HG02678 (cell line): ENCODE data around the gene FAM3D.

Experiments used
- ATAC-seq: cut with Tn5 transposase; IDR thresholded peaks from one replicate; pipeline ENCODE4 v1.9.1; 2021; ENCODE audit warnings: mild to moderate bottlenecking, moderate library complexity; ENCODE audit not compliant: unreplicated experiment

FAM3D gene

DNA sequence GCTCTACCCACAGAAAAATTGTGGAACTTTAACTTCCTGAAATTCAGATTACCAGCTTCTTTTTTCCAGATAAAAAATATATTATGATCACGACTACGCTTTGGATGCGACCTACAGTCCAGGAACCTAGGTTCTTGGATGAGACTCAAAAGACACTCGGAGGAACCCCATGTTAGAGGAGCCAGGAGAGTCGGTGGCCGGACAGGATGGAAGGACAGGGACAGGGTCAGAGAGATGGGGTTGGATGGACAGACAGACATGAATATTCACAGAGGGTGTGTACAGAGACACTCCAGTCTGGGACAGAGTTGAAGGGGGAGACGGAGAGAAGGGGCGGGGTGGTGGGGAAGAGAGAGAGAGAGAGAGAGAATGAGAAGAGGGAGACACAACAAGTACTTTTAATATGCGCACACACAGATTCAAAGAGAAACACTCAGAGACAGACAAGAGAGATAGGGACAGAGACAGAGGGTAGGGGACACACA lies 9.5 kb downstream of the FAM3D start:
- ATAC-seq: no peak

DNA sequence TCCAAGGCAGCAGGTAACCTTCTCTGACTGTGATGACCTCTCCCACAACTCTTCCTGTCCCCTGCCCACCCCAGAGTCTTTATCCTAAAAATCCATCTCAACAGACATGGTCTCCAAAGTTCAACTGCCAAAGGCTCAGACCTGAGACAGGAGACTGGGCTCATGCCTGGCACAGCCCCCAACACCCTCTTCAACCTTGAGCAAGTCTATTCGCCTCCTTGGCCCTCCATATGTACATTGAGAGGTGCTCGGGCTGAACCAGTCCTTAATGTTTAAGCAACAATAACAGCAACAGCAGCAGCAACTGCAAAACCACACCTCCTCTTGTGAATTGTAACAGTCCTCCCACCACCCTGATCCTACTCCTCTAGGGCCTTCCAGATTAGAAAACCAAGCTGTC lies 9.9 kb downstream of the FAM3D start:
- no peak for ATAC-seq

DNA sequence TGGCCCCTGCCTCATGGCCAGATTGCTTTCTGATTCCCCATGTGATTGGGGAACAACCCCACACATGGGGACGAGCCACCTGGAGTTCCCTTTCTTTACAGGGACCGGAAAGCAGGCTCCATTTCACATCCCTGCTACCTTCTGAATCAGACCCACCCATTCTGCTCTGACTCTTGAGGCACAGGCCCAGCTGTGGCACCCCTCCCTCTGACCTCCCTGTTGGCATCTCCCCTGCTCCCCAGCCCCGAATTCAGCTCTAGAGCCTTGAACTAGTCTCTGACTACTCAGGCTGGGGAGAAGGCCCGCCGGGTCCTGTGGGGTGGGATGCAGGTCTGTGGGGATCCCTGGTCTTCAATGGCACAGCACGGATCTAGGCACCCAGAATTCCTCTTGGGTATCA lies 12.1 kb downstream of the FAM3D start:
- ATAC-seq: no peak

DNA sequence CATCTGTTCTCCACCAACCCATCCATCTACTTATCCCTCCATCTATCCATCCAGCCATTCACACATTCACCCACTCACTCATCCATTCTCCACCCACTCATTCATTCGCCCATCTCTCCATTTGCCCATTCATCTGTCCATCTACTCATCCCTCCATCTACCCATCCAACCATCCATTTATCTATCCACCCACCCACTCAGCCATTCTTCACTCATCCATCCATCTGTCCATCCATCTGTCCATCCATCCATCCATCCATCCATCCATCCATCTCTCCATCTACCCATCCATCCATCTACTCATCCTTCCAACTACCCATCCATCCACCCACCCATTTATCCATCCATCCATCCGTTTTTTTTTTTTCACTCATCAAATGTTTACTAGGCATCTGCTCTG lies 13.9 kb downstream of the FAM3D start:
- no peak for ATAC-seq

DNA sequence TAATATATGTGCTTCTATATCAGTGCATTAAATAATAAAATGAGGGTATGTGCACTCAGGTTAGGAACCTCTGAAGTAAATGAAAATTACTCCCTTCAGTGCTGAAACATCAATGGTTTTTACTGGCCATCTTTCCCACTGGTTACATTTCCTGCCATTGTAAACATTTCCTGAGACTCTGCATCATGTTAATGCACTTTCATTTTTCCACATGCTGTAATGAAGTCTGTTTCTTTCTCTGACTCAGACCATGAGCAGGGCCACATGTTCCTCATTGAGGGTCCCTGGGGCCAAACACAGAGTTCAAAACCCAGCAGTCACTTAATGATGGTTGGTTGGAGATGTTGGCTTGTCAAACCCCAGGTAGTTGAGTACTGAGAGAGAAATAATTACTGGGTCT lies 15.3 kb downstream of the FAM3D start:
- no peak for ATAC-seq

DNA sequence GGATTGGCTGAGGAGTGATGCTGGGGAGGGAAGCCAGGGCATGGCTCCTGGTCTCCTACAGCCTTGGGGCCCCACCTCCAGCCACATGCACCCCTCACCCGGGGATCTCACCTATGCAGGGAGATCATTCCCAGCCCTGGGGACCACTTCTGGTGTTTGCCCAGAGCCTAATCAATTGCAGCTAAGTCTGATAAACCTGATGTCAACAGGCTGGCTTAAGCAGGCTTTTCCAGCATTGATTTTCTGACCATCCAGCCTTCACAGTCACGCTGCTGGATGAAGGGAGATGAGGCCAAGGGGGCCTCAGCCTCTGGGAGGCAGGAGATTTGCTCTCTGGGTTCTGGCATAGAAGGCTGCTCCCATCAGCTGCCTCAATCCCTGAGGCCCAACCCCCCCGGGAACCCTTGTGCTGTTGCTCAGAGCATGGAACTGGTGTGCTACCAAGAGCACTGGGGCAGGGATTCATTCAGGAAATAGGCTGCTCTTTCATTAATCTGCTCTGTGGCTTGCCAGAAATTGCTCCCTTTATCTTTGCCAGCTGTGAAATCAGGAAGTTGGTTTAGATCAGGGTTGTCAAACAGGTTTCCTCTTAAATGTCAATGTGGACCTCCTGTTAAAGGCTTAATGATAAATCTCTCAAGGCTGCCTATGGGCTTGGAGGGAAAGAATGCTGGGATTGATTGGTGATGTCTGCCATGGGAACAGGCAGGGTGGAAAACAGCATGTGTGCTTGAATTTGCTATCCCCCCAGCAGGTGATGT lies 19.0 kb downstream of the FAM3D start:
- ATAC-seq: no peak

DNA sequence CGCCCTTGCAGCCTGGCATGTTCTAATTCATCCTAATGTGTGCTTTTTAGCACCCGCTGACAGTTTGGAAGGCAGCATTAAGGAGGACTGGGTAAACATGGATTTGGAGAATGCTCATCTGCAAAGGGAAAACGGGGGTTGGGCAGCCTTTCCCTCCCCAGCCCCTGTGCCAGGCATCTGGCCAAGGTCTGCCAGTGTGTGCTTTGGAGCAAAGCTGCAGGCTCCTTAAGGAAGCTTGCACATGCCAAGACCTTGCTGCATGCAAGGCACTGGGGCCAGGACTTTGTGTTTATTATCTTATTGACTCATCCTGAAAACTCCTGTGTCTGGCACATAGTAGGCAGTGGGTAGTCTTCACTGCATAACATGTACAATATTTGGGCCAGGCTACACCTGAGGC lies 20.1 kb downstream of the FAM3D start:
- no peak for ATAC-seq

DNA sequence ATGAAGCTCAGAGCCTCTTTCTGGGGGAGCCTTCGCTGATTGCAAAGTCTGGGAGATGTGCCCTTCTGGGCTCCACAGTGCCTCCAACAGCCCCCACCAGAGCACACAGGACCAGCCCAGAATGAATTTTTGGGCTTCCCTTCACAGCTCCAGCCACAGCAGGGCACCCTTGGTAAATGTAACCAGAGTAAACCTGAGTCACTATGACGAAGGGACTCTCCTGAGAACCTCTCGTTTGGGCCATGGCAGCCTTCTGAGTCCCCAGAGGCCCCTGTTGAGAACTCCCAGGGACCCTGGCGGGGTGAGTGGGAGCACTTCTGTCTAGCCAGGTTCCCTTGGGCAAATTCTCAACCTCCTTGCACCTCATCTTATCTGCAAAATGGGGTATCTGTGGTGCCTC lies 20.8 kb downstream of the FAM3D start:
- no peak for ATAC-seq

DNA sequence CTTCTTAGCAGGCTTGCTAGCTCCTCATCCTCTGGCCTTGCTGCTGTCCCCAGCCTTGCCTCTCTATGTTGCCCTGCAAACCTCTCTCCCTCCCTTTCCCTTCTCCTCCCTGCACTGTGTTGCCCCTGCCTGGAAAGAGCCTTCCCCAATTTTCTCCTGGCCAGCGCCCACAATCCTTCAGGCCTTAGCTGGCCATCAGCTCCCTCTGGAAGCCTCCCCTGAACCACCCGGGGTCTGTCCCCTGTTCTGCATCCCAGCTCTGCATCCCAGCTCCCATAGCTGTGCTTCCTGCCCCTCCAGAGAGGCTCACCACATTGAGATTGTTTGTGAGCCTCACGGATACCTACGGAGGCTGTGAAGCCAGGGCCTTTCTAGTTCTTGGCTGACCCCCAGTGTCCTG lies 23.7 kb downstream of the FAM3D start:
- ATAC-seq: no peak

DNA sequence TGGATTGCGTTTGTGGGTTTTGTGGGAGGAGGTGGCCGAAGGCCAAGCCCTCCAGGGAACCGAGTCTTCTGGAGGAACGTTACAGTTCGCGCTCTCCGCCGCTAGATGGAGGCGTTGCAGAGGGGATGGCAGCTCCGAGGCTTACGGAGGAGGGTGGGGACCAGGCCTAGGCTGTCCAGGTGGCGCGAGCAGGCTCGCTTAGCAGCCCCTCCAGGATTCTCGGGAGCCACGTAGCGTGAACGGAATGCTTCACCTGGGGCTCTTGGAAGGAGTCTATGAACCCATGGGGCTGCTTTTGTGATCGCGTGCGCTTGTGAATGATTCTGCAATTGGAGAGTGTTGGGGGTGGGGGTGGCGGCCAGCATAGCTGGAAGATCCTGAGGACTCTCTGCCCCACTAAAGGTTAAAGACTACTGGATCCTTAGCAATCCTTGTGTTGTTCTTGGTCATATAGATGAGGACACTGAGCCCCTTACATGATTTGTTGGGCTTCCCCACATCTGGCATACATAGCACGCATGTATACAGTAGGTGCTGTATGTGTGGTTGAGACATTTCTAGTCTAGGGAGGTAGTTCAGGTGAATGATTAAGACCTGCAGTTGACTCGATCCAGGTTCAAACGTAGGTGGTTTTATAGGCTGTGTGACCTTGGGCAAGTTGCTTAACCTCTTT lies 25.7 kb downstream of the FAM3D start:
- peak; percentile 89 for ATAC-seq

DNA sequence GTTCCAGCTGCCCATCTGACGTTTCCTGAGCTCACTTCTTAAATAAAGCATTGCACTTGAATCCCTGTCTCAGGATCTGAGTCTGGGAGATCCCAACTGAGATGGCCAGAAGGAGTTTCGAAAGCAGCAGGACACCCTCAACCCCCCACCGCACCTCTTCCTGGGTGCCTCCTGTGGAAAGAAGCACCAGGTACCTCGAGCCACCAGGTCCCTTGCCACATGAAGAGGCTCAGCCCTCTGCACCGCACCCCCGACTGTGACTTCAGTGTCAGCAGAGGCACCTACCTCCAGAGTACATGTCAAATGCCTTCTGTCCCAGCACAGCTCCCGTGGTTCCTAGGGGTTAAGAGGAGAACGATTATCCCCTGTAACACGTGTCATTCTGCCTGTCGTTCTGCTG lies 26.7 kb downstream of the FAM3D start:
- no peak for ATAC-seq

DNA sequence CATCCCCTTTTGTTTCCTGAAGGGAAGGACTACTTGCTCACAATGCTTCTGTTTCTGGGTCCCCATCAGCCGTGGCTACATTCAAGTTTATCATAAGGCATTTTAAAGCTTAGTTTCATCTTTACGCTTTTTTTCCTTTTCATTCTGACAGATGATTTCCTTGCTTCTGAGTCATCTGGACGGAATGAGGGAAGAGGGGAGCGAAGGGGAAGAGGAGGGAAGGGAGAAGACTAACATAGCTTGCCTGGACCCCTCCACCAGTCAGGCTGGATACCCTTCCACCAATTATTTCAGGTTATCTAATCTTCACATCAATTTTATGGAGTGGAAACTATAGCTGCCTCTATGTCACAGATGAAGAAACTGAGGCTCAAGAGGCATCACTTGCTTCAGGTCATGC lies 27.6 kb downstream of the FAM3D start:
- no peak for ATAC-seq

DNA sequence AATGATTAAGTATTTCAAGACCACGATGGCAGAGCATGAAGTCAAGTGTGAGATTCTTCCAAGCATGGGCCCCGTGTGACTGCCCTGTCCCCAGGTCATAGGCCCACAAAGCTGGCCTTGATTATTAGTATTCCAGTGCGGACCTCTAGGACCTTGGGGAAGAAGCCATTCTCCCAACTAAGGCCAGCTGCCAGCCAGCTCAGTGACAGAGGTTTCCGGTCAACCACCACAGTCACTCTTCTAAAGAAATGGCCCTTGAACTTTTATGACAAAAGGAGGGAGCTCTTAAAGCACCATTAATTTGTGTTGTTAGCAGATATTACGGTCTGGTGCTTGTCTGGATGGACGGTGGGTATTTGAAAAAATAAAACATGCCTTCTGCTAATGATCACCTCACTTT lies 28.0 kb downstream of the FAM3D start:
- ATAC-seq: no peak

DNA sequence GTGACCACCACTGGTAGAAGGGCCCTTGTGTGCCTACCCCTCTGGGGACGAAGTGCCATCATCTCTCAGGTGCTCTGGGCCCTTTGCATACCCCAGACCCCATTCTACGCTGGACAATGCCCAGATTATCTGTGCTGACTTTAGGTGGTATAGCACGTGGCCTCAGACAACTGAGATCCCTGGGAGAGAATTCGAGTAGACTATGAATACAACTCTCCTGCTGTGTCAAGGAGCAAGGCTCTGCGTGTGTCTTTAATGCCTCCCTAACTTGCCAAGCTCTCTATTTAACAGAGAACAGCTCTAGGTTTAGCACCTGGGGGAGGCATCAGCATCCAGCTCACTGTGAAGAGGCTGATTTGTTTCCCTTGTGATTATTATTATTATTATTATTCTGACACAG lies 29.1 kb downstream of the FAM3D start:
- ATAC-seq: no peak

DNA sequence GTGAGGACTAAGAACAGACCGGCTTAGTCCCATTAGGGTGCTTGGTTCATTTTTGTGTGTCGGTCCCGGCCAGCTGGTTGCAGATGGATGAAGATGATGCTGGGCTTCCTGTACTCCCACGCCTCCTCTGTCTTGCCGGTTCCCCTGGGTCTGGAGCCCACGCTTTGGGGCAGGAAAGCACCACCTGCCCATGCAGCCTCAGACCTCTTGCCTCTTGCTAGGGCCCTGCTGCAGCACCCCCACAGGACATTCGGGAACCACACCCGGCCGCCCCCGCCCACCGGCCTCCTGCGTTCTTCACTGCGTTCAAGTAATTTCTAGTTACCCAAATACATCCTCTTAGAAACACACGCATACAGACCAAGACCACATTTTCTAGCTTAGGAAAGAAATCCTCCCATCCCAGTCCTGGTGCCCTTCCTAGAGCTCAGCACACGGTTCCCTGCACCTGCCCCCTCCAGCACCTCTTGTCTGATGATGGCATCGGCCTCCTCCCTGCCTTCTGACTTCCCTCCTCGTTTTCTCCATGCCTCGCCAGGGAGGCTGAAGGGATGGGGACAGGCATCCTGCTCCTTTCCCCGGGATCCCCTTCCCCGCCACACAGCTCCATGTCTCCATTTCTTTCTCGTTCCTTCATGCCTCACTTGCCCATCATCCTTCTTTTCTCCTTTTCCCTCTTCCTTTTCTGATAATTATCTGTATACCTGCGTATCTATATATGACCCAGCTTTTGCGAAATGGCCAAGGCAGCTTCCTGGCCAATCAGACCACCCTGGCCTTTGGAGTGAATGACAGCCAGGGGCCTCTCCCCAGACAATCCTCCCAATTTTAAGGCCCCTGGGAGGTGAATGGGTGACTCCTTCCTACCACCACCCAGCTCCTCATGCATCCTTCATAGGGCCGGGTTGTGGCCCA lies 30.9 kb downstream of the FAM3D start:
- ATAC-seq: no peak

DNA sequence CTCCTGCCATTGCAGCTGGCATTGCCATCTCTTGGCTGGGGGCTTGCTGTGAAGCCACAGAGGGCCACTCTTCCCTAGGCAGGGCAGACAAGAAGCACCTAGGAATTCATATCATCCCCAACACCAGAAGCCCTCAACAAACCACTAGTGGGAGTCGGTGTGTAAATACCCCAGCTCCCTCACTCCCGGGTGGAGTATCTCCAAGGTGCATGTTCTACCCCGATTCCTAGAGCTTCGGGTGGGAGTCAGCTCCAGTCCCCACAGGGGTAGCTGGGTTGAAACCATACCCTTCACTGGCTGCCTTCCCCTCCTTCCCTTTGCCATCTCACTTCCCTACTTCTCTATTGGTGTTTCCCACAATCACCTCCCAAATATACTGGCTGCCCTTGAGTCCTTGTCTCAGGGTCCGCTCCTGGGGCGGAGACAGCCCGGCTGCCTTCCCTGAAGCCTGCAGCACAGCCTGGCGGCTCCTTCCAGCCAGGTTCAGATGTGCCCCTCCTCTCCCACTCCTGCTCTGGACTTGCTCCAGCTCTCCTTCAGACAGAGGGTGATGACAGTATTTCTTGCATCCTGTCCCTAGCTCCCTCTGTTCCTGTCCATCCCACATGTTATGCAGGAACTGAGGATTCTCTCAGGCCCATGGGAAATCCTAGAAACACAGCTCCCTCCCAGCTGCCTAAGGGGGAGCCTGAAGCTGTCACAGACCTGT lies 33.3 kb downstream of the FAM3D start:
- ATAC-seq: no peak

DNA sequence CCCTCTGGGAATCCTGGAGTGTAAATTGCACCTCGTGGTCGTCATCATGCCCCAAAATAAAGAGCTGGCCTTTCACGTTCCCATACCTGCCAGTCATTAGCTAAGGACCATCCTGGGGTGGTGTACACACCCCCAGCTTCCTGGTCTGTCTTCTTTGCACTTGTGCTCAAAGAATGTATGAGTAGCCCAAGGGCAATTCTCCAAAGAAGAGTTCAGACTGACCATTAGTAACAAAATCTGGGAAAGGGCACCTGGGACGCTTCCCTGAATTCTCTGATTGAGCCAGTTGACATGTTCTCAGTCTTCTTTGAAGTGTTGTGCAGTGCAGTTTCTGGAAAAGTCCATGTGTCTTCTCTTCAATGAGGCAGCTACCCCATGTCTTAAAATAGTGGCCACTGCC lies 34.8 kb downstream of the FAM3D start:
- no peak for ATAC-seq

DNA sequence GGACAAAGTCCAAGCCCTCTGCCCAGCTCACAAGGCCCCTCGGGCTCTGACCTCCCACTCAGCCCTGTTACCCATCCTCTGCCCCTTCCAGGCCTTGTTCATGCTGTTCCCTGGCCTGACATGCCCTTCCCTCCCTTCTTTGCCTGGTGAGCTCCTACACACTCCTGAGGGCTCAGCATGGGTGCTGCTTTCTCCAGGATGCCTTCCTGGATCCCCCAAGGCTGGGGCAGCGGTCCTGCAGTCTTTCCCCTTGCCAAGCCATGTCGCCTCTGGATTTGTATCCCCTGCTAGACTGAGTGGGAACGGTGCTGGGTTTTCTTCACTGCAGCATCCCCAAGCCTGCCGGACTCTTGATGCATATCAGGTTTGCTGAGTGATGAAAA lies 35.9 kb downstream of the FAM3D start:
- ATAC-seq: no peak

DNA sequence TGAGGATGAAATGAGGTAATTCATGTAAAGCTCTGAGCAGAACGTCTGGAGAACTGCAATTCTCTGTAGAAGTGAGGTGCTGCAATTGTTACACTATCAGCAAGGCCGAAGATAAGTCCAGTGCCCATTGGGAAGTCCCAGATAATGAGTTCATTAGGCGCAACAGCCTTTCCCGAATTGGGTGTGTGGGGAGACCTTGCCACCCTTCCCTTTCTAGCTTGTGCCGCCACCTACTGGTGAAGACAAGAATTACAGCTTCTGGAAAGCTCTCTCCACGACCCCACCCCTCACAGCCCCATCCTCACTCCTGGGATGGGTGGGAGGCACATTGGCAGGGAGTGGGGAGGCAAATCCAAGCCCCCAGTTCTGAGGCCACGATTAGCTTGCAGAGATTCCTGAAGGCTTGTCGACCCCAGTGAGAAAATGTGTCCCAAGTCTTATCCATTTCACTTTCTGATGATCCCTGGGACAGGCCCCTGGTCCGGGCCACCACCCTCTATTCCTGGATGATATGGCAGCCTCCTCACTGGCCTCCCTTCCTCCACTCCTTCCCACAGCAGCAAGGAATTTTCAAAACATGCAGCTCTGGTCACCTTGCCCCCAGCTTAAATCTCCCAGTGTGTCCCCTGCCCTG lies 36.4 kb downstream of the FAM3D start:
- no peak for ATAC-seq

DNA sequence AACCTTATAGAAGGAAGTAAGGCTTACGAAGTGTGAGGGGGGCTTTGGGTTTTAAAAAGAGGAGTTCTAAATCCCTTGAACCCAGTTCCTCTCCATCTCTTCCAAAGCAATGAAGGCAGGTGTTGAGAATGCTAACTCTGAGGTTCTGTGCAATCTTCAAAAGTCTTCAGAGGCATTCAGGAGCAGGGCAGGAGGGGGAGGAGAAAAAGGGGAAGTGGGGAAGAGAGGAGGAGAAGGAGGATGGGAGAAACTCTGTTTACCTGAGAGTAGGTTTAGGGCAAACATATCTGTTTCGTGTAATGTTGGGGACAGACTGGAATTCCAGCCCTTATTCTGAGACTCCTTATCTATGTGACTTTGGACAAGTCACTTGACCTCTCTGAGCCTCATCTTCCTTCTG lies 36.9 kb downstream of the FAM3D start:
- no peak for ATAC-seq
